GM13976 (cell line): Measurements from ENCODE around the gene IFITM5.

Source experiments
- DNase-seq: peaks from one replicate; pipeline ENCODE4 v3.0.0; 2012; ENCODE audit warnings: low spot score
- in situ Hi-C: fragments of 300-500 bp; cut with MboI; formaldehyde crosslinking; loops from one replicate; pipeline ENCODE4 v1.12.0; 2022; ENCODE audit warnings: low sequenced_read_pairs, mixed read lengths, inconsistent platforms; ENCODE audit not compliant: unreplicated experiment
- TF ChIP-seq, protein P1 (sequence below): IDR thresholded peaks from 2 replicates; pipeline ENCODE4 v1.5.1; 2012; ENCODE audit warnings: borderline replicate concordance, mild to moderate bottlenecking; ENCODE audit not compliant: insufficient read depth; ENCODE audit errors: extremely low read depth, missing control alignments, control extremely low read depth

The IFITM5 gene

GRCh38 chr11:255816-256215, 43.5 kb downstream of the IFITM5 start:
- no peak for DNase-seq
- in situ Hi-C loops: no loop called here
- TF ChIP-seq, protein P1, sequence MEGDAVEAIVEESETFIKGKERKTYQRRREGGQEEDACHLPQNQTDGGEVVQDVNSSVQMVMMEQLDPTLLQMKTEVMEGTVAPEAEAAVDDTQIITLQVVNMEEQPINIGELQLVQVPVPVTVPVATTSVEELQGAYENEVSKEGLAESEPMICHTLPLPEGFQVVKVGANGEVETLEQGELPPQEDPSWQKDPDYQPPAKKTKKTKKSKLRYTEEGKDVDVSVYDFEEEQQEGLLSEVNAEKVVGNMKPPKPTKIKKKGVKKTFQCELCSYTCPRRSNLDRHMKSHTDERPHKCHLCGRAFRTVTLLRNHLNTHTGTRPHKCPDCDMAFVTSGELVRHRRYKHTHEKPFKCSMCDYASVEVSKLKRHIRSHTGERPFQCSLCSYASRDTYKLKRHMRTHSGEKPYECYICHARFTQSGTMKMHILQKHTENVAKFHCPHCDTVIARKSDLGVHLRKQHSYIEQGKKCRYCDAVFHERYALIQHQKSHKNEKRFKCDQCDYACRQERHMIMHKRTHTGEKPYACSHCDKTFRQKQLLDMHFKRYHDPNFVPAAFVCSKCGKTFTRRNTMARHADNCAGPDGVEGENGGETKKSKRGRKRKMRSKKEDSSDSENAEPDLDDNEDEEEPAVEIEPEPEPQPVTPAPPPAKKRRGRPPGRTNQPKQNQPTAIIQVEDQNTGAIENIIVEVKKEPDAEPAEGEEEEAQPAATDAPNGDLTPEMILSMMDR: no peak

- TF ChIP-seq, protein P1: no peak
- no peak for DNase-seq
- in situ Hi-C loops: no loop called here
Measured at GRCh38 chr11:255176-255575, 44.1 kb downstream of the IFITM5 start.

DNA sequence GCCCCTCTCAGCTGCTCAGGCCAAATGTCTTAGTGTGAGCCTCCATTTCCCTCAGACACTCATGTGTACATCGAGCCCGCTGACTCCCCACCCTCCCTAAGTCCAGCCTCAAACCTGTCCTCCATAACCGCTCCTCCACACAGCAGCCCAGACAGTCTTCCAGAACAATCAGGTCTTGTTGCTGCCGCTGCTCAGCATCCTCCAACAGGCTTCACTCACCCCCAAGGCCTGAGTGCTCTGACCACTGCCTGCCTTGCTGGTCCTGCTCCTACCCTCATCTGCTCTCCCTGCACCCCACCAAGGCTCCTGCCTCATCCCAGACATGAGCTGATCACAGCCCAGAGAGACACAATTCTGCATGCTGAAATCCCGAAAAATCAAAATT, 45.4 kb downstream of the IFITM5 start:
- in situ Hi-C loops: no loop called here
- no peak for DNase-seq
- TF ChIP-seq, protein P1: no peak

GRCh38 chr11:253160-253885, 46.0 kb downstream of the IFITM5 start:
- DNase-seq: no peak
- in situ Hi-C loops: no loop called here
- TF ChIP-seq, protein P1: no peak

DNA sequence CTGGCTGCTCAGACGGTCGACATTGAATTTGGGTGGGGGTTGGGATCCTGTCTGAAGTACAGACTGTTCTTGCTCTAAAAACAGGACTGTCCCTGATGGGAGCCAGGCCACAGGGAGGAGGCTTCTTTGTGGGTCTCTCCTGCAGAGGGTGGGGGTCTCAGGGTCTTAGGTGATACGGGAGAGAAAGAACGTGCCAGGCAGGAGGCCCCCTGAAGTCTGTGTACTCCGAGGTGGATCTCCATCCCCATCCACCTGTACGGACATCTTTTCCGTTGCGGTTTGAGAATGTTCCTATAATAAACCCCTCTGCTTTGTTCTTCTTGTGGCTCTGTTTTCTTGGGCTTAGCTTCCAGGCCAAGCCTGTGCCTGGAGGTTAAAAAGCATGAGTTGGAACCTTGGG, 46.7 kb downstream of the IFITM5 start:
- TF ChIP-seq, protein P1: no peak
- in situ Hi-C loops: no loop called here
- DNase-seq: no peak

DNA sequence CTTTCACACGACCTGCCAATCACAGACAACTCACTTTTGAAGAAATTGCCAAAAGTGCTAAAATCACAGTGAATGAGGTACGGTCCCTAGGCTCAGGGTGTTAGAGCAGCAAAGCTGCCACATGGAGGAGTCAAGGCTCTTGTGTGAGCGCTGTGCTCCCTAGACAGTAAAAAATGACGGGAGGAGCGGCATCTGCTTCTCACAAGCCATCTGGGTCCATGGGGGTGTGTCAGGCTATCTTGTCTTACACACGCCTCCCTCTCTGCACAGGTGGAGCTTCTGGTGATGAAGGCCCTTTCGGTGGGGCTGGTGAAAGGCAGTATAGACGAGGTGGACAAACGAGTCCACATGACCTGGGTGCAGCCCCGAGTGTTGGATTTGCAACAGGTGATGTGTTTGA, 47.8 kb downstream of the IFITM5 start:
- in situ Hi-C loops: no loop called here
- TF ChIP-seq, protein P1: no peak
- DNase-seq: no peak
